SKM-1 treated with dmso at 0.1 percent for 144 hours (cell line): Measurements from ENCODE around the gene TPRN.
A peak's percentile ranks its signal among the peaks of the same experiment; 100 is the strongest.

Experiments used
- DNase-seq: peaks from one replicate; lab custom pipeline; 2025; ENCODE audit not compliant: unreplicated experiment; lab: John Stamatoyannopoulos, UW

The TPRN gene

DNA sequence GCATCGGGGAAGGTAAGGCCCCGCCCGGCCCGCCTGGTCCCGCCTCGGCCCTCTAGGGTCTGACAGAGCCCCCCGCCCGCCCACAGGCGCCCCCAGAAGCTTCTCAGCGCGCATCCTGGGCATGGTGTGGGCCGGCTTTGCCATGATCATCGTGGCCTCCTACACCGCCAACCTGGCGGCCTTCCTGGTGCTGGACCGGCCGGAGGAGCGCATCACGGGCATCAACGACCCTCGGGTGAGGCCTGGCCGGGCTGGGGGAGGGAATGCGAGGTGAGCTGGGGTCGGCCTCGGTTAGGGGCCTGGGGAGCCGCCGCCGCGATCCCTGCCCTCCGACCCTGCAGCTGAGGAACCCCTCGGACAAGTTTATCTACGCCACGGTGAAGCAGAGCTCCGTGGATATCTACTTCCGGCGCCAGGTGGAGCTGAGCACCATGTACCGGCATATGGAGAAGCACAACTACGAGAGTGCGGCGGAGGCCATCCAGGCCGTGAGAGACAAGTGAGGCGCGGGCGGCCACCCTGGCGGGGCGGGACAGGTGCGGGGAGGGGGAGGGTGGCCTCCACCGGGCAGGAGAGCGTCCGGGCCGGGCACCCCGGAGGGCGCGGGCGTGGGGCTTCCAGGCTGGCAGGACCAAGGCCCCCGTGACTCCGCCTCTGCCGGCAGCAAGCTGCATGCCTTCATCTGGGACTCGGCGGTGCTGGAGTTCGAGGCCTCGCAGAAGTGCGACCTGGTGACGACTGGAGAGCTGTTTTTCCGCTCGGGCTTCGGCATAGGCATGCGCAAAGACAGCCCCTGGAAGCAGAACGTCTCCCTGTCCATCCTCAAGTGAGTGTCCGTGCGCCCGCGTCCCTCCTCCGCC is 37.8 kb downstream of the TPRN start:
- no peak for DNase-seq

- no peak for DNase-seq
Observed at GRCh38 chr9:137161558-137162486, 38.7 kb downstream of the TPRN start.

GRCh38 chr9:137160716-137161557 is 39.6 kb downstream of the TPRN start:
- DNase-seq = no peak

DNA sequence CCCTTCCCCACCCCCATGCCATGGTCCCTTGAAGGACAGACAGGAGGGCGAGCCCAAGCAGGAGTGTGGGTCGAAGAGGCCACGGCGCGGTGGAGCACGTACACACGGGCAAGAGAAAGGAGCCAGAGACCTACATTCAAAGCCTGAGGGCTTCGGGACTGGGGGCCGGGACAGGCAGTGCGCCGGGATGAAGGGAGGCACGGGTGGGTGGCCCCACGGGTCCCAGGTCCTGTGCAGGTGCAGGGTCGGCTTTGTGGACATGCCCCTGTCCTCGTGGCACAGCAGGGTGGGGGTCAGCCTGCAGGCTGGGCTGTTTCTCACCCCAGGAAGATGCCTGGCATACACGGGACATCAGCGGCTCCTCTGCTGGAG is 40.5 kb downstream of the TPRN start:
- DNase-seq = no peak

- no peak for DNase-seq
Observed at GRCh38 chr9:137159105-137160053, 41.2 kb downstream of the TPRN start.

GRCh38 chr9:137158625-137159024 is 41.9 kb downstream of the TPRN start:
- no peak for DNase-seq

DNA sequence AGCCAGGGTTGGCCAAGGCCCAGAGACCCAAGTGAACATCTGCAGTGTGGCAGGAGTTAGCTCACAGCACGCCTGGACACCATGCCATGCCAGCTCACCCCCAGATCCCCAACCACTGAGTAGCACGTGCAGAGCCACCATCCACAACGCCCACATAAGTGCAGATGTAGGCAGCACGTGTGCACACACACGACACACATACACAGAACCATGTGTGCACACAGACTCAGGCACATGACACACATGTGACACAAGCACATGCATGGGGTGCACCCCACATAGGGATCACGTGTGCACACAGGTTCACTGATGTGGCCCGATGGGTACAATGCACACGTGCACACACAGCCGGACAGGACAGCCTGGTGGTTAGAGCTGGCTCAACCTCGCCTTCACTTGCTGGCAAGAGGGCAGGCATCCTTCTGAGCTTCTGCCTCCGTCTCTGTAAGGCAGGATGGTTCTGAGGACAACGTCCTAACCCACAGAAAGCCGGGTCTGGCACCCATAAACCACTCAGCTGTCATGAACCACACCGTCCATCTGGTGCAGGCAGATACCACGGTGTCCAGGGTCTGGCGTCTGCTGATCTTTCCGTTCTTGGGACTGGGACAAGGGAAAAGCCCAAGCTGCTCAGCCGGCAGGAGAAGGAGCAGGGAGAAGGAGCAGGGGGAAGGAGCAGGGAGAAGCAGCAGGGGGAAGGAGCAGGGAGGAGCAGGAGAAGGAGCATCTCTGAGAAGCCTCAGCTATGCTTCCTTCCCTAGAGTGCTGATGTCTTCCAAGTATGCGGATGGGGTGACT is 42.7 kb downstream of the TPRN start:
- DNase-seq = no peak

GRCh38 chr9:137156567-137157375 is 43.8 kb downstream of the TPRN start:
- DNase-seq = no peak

- DNase-seq = no peak
Observed at GRCh38 chr9:137152844-137153405, 47.6 kb downstream of the TPRN start.

GRCh38 chr9:137150617-137151457 is 49.7 kb downstream of the TPRN start:
- peak; percentile 92 for DNase-seq

GRCh38 chr9:137149942-137150616 is 50.5 kb downstream of the TPRN start:
- DNase-seq = peak; percentile 92

GRCh38 chr9:137149363-137149762 is 51.2 kb downstream of the TPRN start:
- DNase-seq = no peak

- DNase-seq = no peak
Observed at GRCh38 chr9:137148661-137149060, 51.9 kb downstream of the TPRN start.

- no peak for DNase-seq
Observed at GRCh38 chr9:137148242-137148641, 52.3 kb downstream of the TPRN start.

DNA sequence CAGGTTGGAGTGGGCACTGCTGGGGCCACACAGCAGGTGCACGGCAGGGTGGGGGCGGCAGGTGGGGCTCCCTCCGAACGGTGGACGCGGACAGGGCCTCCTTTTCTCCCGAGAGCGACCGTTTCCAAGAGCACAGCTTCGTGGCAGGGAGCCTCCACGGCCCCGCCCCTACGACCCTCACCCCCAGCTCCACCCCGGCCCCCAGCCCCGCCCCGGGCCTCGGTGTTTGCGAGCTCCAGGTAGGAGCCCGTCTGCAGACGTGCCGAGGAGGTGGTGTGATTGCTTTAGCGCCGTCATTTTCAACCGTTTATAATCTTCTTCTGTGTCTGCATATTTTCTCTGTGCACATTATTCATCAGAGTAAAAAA is 52.8 kb downstream of the TPRN start:
- DNase-seq = no peak

DNA sequence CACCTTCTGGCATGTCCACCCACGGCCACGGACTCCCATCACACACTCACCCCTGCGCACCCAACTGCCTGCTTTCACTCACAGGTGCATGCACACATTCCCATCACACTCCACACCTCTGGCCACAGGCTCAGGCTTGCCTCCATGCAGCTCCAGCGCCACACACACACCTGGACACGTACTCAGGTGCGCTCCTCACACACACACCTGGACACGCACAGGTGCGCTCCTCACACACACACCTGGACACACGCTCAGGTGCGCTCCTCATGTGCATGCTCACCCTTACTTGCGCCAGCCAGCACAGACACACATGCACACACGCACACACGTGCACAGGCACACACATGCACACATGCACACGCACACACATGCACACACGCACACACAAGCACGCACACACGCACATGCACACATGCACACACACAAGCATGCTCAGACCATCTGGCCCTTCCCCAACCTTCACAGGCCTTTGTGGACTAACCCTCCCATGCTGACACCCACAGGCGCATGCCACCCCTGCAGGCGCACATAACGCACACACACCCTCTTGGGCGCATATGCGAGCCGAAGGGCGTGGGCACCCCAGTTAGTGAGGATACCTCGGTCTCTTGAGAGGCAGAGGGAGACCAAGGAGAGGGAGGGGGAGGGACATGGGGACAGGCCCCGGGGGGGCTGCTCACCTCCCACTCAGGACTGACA is 53.3 kb downstream of the TPRN start:
- no peak for DNase-seq
